Endothelial cell of umbilical vein (primary cell): ENCODE measurements around the gene COQ8A.

Experiments used
- EZH2 ChIP-seq: IDR thresholded peaks from 2 replicates; pipeline ENCODE4 v1.6.1; 2012; ENCODE audit warnings: borderline replicate concordance, low read depth, mild to moderate bottlenecking, moderate library complexity, low read length, inconsistent platforms; ENCODE audit not compliant: severe bottlenecking
- POLR2A ChIP-seq: IDR thresholded peaks from 2 replicates; pipeline ENCODE4 v1.6.1; 2012; ENCODE audit warnings: low read depth, mild to moderate bottlenecking, control low read depth, low read length
- POLR2AphosphoS5 ChIP-seq: IDR thresholded peaks from 2 replicates; pipeline ENCODE4 v1.6.1; 2012; ENCODE audit warnings: low read depth, mild to moderate bottlenecking, control low read depth, low read length, moderate library complexity; ENCODE audit not compliant: insufficient read depth

DNA sequence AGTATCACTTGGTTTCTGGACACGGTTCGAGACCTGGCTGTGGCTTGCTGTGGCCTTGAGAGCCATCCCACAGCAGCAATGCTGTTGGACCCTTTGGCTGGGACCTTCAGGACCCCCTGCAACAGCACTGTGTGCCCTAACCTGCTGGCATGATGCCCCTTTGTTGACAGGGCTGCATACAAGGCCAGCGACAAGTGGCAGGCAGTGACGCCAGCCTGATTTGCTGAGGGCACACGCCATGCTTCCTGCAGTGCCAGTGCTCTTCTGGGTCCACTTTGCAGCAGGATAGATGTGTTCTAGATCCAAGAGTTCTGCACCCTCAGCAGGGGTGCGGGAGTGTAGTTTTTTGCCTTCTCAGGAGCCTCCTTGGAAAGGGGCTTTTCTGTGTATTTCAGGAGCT lies 32.8 kb downstream of the COQ8A start:
- TF ChIP-seq EZH2 (no peak), POLR2A (no peak), POLR2AphosphoS5 (no peak)
